GM19035 (cell line): Measurements from ENCODE around the gene RNF10.
"Not testable (repeated sequence)": the region's sequence is repeated elsewhere in the genome, so short reads cannot be mapped to it uniquely, and the experiment has no call there.

Source experiments
- ATAC-seq: cut with Tn5 transposase; IDR thresholded peaks from one replicate; pipeline ENCODE4 v1.9.1; 2021; ENCODE audit not compliant: unreplicated experiment

Gene RNF10

DNA sequence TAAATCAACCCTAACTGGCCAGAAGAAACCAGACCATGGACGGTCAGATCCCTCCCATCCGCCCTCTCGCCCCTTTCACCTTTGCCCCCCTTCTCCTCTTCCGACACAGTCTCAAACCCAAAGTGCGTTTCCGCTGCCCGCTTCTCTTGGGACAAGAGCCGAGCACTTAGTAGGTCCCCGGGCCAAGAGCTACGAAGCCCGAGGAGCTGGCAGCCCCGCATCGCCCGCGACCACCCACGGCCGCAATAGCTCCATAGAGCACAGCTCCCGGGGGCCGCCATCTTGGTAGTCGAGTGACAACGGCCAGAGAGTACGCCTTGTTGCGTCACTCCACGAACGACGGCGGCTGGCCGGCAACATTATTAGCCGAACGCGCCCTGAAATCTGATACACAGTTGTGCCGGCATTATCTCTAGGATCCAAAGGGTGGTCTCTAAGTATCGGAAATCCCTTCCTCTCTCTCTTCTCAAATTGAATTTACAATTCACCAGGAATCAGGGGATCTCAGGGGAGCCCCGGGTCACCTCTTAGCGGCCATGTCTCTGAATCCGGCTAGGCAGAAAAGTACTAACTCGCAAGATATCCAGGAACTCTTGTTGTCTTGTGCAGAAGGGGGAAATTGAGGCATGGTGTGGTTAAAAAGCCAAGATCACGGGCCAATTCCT, 5.2 kb upstream of the RNF10 start, which contains the start of gene COQ5:
TSS of gene COQ5 (minus strand) at position 298 of the 665 bp plus-strand sequence. CDS start at position 281, 17 bp downstream.
- ATAC-seq, result peak; percentile 78

DNA sequence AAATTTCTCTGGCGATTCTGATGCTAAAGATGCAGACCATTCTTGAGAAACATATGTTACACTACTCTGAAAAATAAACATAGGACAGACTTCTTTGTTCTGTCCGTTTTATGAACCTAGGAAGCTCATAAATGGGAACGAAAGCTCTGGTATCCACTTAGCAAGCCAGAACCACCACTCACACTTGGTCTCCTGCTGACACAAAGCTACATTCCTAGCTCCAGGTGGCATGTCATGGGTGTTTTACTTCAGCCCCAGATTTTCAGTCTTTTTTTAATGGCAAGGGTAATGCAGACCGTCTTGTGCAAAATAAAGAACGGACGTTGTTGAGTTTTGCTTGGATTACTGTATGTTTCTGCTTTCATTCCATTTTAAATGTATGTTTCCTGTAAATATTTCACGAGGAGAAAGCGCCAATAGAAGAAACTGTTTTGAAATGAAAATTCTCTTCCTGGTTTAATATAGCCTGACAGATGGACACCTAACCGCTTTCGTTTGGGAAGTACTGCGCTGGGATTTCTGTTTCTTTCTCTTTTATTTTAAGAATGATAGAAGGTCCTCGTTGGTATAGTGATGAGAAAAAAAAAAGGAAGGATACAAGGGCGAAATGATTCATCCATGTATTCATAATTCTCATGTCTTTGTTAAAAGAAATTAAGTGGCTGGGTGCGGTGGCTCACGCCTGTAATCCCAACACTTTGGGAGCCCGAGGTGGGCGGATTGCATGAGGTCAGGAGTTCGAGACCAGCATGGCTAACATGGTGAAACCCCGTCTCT, 4.3 kb upstream of the RNF10 start:
- no peak for ATAC-seq

DNA sequence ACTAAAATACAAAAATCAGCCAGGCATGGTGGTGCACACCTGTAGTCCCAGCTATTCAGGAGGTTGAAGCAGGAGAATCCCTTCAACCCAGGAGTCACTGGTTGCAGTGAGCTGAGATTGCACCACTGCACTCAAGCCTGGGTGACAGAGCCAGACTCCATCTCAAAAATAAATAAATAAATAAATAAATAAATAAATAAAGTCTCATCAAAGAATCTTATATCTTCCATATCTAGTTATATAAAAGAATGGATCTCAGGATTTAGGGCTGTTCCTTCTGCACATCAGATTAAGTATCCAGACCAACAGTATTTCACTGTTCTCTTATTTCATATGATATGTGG, 3.8 kb upstream of the RNF10 start:
- not testable (repeated sequence) for ATAC-seq

DNA sequence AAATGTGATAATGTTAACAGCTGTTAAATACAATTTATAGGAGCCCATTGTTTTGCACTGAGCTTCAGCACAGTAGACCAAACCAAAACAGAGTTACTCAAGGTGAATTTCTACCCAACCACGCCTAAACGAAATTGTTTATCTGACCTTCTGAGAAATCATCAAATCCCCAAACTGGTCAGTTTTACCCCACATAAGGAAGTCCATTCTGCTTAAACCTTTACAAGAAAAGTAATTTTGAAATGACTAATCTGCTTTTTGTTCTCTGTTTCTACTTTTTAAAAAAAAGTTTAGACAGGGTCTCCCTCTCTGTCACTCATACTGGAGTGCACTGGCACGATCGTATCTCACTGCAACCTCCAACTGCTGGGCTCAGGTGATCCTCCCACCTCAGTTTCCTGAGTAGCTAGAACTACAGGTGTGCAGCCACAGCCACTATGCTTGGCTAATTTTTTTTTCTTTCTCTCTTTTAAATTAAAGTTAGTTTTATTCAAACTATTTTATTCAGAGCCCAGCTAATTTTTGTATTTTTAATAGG, 1.4 kb upstream of the RNF10 start:
- ATAC-seq, result no peak

DNA sequence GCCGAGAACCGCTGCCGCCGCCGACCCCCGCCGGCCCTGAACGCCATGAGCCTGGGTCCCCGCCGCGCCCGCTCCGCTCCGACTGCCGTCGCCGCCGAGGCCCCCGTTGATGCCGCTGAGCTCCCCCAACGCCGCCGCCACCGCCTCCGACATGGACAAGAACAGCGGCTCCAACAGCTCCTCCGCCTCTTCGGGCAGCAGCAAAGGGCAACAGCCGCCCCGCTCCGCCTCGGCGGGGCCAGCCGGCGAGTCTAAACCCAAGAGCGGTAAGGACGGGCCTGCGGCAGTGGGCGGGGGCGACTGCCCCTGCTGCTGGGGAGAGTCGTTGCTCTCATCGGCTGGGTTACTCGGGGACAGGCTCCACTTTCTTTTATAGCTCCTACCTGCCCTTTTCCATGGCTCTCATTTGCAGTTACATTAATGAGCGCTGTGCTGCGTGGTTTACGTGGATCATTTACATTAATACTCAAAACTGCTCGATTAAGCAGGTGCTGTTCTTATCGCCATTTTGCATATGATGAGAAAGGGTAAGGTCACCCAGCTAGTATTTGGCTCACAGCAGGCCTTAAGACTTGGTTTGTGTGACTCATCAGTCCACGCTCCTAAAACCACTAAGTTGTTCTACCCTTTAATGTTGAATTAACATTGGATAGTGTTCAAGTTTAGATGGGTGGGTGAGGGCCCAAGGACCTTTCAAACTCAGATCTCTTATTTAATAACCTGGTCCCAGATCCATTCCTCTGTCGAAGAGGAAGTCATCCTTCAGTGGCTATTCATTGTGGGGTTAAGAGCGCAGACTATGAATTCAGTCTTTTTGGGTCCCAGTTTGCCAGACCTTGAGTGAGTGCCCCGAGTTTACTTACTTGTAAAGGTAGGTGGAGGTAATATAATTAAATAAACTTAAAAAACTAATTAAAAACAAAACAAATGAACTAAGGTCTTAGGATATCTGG, 823 bp downstream of the RNF10 start:
- ATAC-seq, result peak; percentile 40

DNA sequence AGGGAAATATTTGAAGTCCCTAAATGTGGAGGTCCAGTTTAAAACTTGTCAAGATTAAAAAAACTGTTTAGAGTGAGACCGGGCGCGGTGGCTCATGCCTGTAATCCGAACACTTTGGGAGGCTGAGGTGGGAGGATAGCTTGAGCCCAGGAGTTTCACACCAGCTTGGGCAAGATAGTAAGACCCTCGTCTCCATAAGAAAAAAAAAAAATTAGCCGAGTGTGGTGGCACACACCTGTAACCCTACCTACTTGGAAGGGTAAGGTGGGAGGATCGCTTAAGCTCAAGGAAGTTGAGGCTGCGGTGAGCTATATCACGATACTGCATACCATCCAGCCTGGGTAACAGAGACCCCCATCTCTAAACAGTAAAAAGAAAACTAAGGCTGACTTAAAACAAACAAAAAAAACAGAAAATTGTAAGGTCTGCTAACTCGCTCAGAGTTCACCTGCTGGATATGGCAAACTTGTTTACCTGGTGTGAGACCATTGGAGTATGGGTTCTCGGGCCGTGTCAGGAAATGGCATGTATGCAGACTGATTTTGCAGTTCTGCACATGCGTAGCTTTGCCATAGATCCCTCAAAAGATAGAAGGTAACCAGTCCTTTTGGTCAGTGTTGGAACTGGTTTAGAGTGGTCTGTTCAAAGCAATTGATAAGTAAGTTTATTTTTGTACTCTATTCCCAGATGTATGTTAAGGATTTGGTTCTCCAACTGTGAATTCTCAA, 2.1 kb downstream of the RNF10 start:
- ATAC-seq, result no peak

GRCh38 chr12:120537856-120538220, 3.7 kb downstream of the RNF10 start:
- ATAC-seq, result no peak

DNA sequence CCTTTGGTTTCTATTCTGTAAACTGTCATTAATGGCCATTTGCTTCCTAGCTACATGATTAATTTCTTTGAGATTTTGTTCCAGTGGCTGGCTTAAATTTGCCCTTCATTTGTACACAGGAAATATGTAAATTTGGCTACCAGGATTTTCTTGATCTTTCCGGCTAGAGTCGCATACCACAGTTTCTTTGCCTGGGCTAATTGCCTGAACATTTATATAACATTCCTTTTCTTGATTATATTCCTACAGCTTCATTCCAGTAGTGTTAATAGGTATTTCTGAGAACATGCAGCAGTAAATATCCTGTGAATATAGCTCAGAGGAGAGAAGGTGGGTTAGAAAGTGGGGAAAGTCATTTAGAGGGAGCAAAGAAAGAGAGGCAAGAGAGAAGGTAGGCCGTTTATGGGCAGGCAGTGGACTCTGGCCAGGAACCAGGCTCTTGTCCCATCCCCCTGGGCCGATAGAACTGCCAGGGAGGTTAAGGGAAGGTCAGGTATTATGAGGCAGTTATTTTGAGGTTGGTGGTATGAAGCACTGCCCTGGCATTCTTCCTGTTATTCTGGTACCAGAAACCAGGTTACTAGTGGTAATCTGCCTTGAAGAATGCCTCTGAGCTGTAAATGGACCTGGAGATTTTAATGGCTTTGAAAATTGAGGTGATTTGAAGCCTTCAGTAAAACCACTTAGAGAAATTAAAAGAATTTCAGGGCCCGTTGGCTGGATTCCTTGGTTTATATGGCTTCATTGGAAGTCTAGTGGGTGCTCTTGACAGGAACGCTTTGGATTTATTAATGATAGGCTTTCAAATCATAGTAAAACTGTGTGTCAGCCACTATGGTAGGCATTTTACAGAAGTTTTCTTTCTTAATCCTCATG, 4.4 kb downstream of the RNF10 start:
- no peak for ATAC-seq

DNA sequence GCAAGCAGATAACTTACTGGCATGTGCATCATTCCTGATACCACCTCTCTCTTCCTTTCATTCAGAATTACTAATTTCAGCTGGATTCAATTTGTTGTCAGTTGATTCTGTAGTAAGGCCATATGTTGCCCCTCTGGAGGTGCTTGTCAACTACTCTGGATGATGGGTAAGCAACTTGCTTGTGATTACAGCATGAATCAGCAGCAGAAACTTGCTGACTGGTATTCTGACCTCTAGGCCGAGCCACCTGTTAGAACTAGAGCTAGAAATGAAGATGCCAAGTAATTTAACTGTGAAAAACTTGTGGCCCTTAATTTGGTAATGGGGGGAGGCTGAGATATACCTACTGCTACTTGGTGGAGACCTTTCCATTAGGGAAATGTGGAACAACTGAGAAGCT, 5.1 kb downstream of the RNF10 start:
- ATAC-seq, result no peak

DNA sequence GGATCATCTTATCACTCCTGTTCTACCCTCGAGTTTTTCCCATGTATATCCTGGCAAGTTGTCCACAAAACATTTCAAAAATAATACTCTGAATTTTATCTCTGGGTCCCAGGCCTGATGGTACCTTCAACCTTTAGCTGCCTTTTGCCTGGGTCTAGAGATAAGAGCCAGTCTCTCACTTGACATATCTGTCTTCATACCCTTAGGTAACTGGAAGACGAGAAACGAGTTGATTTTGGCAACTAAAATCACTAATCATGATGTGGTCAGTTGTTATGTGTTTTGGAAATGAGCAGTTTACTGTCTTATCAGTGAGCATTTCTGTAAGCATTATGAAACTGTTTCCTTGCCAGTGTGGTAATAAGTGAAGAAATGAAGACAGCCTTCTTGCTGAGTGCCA, 6.3 kb downstream of the RNF10 start:
- ATAC-seq, result no peak

GRCh38 chr12:120542166-120542565, 8.0 kb downstream of the RNF10 start:
- ATAC-seq, result no peak

- no peak for ATAC-seq
Measured at GRCh38 chr12:120544691-120545090, 10.5 kb downstream of the RNF10 start.

DNA sequence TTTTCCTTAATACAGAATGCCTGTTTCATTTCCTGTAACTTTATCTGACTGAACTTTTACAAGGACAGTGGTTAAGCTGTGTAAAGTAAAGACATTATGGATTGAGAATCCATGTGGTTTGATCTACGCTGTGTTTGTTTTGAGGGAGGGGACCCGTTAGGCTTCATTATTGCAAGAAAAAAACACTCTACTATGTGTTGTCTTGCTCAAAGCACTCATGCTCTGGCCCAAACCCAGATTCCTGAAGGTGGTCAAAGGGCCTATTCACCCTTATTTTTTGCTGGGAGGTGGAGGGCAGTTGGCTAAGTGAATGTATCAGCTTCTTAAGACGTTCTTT, 11.9 kb downstream of the RNF10 start:
- no peak for ATAC-seq

GRCh38 chr12:120554678-120555077, 20.5 kb downstream of the RNF10 start:
- no peak for ATAC-seq

GRCh38 chr12:120557589-120557988, 23.4 kb downstream of the RNF10 start:
- ATAC-seq, result no peak

DNA sequence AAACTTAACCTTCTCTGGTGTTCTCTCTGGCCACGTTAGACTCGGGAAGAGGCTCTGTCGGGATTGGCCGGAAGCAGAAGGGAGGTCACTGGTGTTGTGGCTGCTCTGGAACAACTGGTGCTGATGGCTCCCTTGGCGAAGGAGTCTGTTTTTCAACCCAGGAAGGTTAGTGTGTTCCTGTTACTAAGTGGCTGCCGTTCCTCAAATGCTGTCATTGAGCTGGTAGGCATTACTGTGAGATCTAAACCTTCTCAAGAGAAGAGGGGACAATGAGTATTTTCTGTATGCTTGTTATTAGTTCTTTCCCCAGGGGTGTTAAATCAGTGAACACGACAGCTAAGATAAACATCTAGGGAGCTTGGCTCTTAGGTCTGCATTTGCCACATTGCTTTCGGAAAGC, 28.8 kb downstream of the RNF10 start:
- ATAC-seq, result no peak

- ATAC-seq, result no peak
Measured at GRCh38 chr12:120563495-120563894, 29.3 kb downstream of the RNF10 start.

GRCh38 chr12:120571299-120571698, 37.1 kb downstream of the RNF10 start:
- ATAC-seq, result no peak

- no peak for ATAC-seq
Measured at GRCh38 chr12:120573560-120573959, 39.4 kb downstream of the RNF10 start.

DNA sequence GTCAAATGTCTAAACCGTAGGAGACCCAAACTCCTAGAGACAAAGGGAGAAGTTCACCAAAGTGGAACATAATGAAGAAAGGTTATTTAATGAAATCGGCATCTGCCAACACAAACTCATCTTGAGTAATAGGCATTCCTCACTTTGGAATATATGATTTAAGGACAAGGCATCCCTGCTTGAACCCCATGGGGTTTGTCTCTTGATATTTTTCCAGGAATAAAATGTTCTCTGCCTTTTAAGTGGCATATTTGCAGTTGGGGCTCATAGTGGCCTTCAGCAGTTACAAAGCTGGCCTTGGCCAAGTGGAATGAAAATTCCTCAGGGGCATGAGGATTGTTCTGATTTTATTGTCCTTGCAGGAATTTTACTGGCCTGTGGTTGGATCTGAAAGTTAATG, 40.0 kb downstream of the RNF10 start:
- ATAC-seq, result no peak
